HFFc6 (cell line): ENCODE measurements around the gene SPATA4. TPM values are rescaled to one million over a fixed set of nuclear protein-coding genes. Genes with fewer than 3 reads are reported as not detected.
A peak's percentile ranks its signal among the peaks of the same experiment; 100 is the strongest.

Experiments
- DNase-seq: peaks from one replicate; pipeline ENCODE4 v3.0.0-alpha.2; 2018
- H3K27ac Mint-ChIP-seq: 2 replicates; pipeline ENCODE4 v1.8.0; 2020; ENCODE audit warnings: mild to moderate bottlenecking, mixed read lengths
- H3K27me3 Mint-ChIP-seq: 2 replicates; pipeline ENCODE4 v1.8.0; 2021; ENCODE audit warnings: mild to moderate bottlenecking, moderate library complexity, mixed read lengths; ENCODE audit not compliant: insufficient read depth
- H3K36me3 Mint-ChIP-seq: 2 replicates; pipeline ENCODE4 v1.8.0; 2021; ENCODE audit warnings: low read depth, mixed read lengths
- H3K4me1 Mint-ChIP-seq: 2 replicates; pipeline ENCODE4 v1.8.0; 2020; ENCODE audit warnings: low read depth, mixed read lengths
- H3K4me3 Mint-ChIP-seq: 2 replicates; pipeline ENCODE4 v1.8.0; 2020; ENCODE audit warnings: mild to moderate bottlenecking, moderate library complexity, mixed read lengths
- H3K9me3 Mint-ChIP-seq: 2 replicates; pipeline ENCODE4 v1.8.0; 2020; ENCODE audit warnings: mild to moderate bottlenecking, mixed read lengths
- CTCF ChIP-seq: fragments of 200-600 bp; sonication (generic); IDR thresholded peaks from 2 replicates; pipeline ENCODE4 v1.5.0; 2021; ENCODE audit warnings: antibody characterized with exemption, mild to moderate bottlenecking
- total RNA-seq, 6 experiments: library from RNA; stranded (reverse); fragmentation: NEBNext Ultra II Directional; extraction: Animal tissue kit (Norgen Biotek cat#: 25700); gene quantifications; 2 replicates in 1 of 6; 3 replicates in 5 of 6; pipeline ENCODE4 v1.2.3, GENCODE V29; 2021

Gene SPATA4
- total RNA-seq, 6 experiments from 2014 or later: 0.14 to 0.38 (median 0.20) TPM; not detected in 2

GRCh38 chr4:176205299-176205698 lies 9.9 kb upstream of the SPATA4 start:
- Mint-ChIP-seq H3K27ac (no peak overlapping the region), H3K36me3 (no peaks in the 10 kb centered on the region), H3K4me1 (no peaks in the 10 kb centered on the region), H3K9me3 (no peaks in the 10 kb centered on the region), H3K27me3 (peaks cover 10% of the 10 kb centered on the region), H3K4me3 (no peak overlapping the region)
- DNase-seq: no peak
- no peak for TF ChIP-seq CTCF

GRCh38 chr4:176198316-176198903 lies 3.0 kb upstream of the SPATA4 start:
- no peak for TF ChIP-seq CTCF
- Mint-ChIP-seq H3K9me3 (no peaks in the 10 kb centered on the region), H3K36me3 (no peaks in the 10 kb centered on the region), H3K27ac (no peak overlapping the region), H3K27me3 (peaks cover 5% of the 10 kb centered on the region), H3K4me3 (no peak overlapping the region), H3K4me1 (peaks cover 24% of the 10 kb centered on the region)
- no peak for DNase-seq

- H3K27me3 Mint-ChIP-seq: peaks cover 2% of the 10 kb centered on the region; the same call in 1 of the 2 replicates
- peaks cover 65% of the 10 kb centered on the region for H3K4me1 Mint-ChIP-seq
- H3K36me3 Mint-ChIP-seq: no peaks in the 10 kb centered on the region
- peak overlapping the region; percentile 72 for H3K4me3 Mint-ChIP-seq
- no peak for TF ChIP-seq CTCF
- H3K27ac Mint-ChIP-seq: peak overlapping the region; percentile 93
- no peaks in the 10 kb centered on the region for H3K9me3 Mint-ChIP-seq
- DNase-seq: peak; percentile 89
Measured at GRCh38 chr4:176193938-176194337, 1.4 kb downstream of the SPATA4 start.

GRCh38 chr4:176193126-176193525 lies 2.3 kb downstream of the SPATA4 start:
- no peak for TF ChIP-seq CTCF
- peak overlapping the region; percentile 72; the same call in 1 of the 2 replicates for H3K4me3 Mint-ChIP-seq

GRCh38 chr4:176191974-176192373 lies 3.4 kb downstream of the SPATA4 start:
- 0 out of 2 replicates have a peak, but pooled peaks cover 2% of the 10 kb centered on the region for H3K27me3 Mint-ChIP-seq
- H3K27ac Mint-ChIP-seq: peak overlapping the region; percentile 33; the same call in 1 of the 2 replicates
- peak; percentile 18 for DNase-seq
- no peaks in the 10 kb centered on the region for H3K36me3 Mint-ChIP-seq
- H3K4me1 Mint-ChIP-seq: peaks cover 81% of the 10 kb centered on the region
- no peaks in the 10 kb centered on the region for H3K9me3 Mint-ChIP-seq
- 0 out of 2 replicates have a peak, but pooled peaks have one; percentile 21 for TF ChIP-seq CTCF
- no peak overlapping the region for H3K4me3 Mint-ChIP-seq

More at GRCh38 chr4:176193126-176193525, 2.3 kb downstream of the SPATA4 start:
- Mint-ChIP-seq H3K27me3 (0 out of 2 replicates have a peak, but pooled peaks cover 2% of the 10 kb centered on the region), H3K9me3 (no peaks in the 10 kb centered on the region), H3K4me1 (peaks cover 71% of the 10 kb centered on the region), H3K36me3 (no peaks in the 10 kb centered on the region), H3K27ac (peak overlapping the region; percentile 93)
- DNase-seq: peak; percentile 34
